HCT116 (cell line): ENCODE results near the gene PBXIP1. TPM values are rescaled to one million over a fixed set of nuclear protein-coding genes. Genes with fewer than 3 reads are reported as not detected.

ENCODE experiments used
- ATAC-seq: fragments of 200-7000 bp; cut with Tn5 transposase; 2 replicates; pipeline ENCODE4 v1.9.1; 2020; ENCODE audit warnings: mild to moderate bottlenecking, moderate library complexity
- BruUV-seq: library from RNA; stranded (reverse); fragments of 400-500 nt; replicated peaks from 2 replicates; lab custom pipeline; 2021; lab: Mats Ljungman, UMichigan
- CTCF ChIA-PET: fragments of 300-600 bp; sonication (Branson Sonifier 250); formaldehyde crosslinking; loops from one replicate; lab custom pipeline; 2021; ENCODE audit warnings: antibody characterized with exemption; lab: Charles Lee
- POLR2A ChIA-PET: fragments of 300-600, 350-600 bp; sonication (Branson Sonifier 250); formaldehyde crosslinking; loops from one replicate; lab custom pipeline; 2021; ENCODE audit warnings: antibody characterized with exemption; lab: Charles Lee
- RAD21 ChIA-PET, 2 experiments: fragments of 300-600 bp; sonication (Branson Sonifier 250); formaldehyde crosslinking; loops; one replicate each; lab custom pipeline; 2023; ENCODE audit warnings: low total read pairs in 2 of 2; ENCODE audit not compliant: uncharacterized antibody in 2 of 2, unreplicated experiment in 2 of 2, low non-redundant PET in 1 of 2; lab: Charles Lee
- DNase-seq: peaks from one replicate; pipeline ENCODE4 v3.0.0-alpha.2; 2010; ENCODE audit warnings: low read depth, low spot score
- H2AFZ ChIP-seq: fragments of 200-600 bp; shearing (Covaris generic), sonication (generic); 2 replicates; pipeline ENCODE4 v1.6.1; 2017; ENCODE audit warnings: low read depth, mixed run types, mixed read lengths, antibody characterized with exemption, low read length; ENCODE audit not compliant: poor library complexity, severe bottlenecking
- H3K27ac ChIP-seq: 2 replicates; pipeline ENCODE4 v1.5.1; 2012; ENCODE audit warnings: low read depth, low read length
- H3K27me3 ChIP-seq: fragments of 200-600 bp; sonication (generic); 2 replicates; pipeline ENCODE4 v1.6.1; 2016; ENCODE audit warnings: mixed run types, low read length, mixed read lengths; ENCODE audit not compliant: insufficient read depth
- H3K36me3 ChIP-seq, 2 experiments: fragments of 200-500 bp in 1 of 2; fragments of 200-600 bp in 1 of 2; sonication (Bioruptor generic) in 1 of 2; sonication (generic) in 1 of 2; 2 replicates each; pipeline versions ENCODE4 v1.5.1 to v1.6.1; 2014 to 2016; ENCODE audit warnings: low read length in 2 of 2, inconsistent platforms in 1 of 2, mixed read lengths in 1 of 2, mixed run types in 1 of 2; ENCODE audit not compliant: insufficient read depth in 2 of 2, control insufficient read depth in 1 of 2
- H3K4me1 ChIP-seq, 2 experiments: fragments of 200-600 bp in 1 of 2; sonication (generic) in 1 of 2; 2 replicates each; pipeline versions ENCODE4 v1.5.1 to v1.6.1; 2012 to 2017; ENCODE audit warnings: low read length in 2 of 2, inconsistent platforms in 1 of 2, mild to moderate bottlenecking in 1 of 2, mixed read lengths in 1 of 2, mixed run types in 1 of 2, moderate library complexity in 1 of 2; ENCODE audit not compliant: insufficient read depth in 2 of 2, control insufficient read depth in 1 of 2
- H3K4me2 ChIP-seq: fragments of 200-600 bp; sonication (generic); 2 replicates; pipeline ENCODE4 v1.6.1; 2017; ENCODE audit warnings: mixed run types, low read length, mixed read lengths
- H3K4me3 ChIP-seq, 2 experiments: fragments of 200-600 bp in 1 of 2; sonication (generic) in 1 of 2; replicated peaks in 1 of 2; 2 replicates each; pipeline ENCODE4 v1.5.1; 2011 to 2016; ENCODE audit warnings: low read length in 2 of 2, control low read depth in 1 of 2, low read depth in 1 of 2, mild to moderate bottlenecking in 1 of 2, mixed read lengths in 1 of 2, mixed run types in 1 of 2
- H3K79me2 ChIP-seq: fragments of 200-600 bp; sonication (generic); 2 replicates; pipeline ENCODE4 v1.6.1; 2017; ENCODE audit warnings: mild to moderate bottlenecking, mixed run types, low read length, moderate library complexity, mixed read lengths; ENCODE audit not compliant: insufficient read depth
- H3K9ac ChIP-seq: fragments of 200-600 bp; sonication (generic); 2 replicates; pipeline ENCODE4 v1.6.1; 2016; ENCODE audit warnings: low read length, mixed read lengths
- H3K9me2 ChIP-seq: fragments of 200-600 bp; sonication (generic), shearing (Covaris generic); 2 replicates; pipeline ENCODE4 v1.6.1; 2017; ENCODE audit warnings: mixed run types, mild to moderate bottlenecking, moderate library complexity; ENCODE audit not compliant: insufficient read depth
- H3K9me3 ChIP-seq, 2 experiments: fragments of 200-500 bp in 1 of 2; fragments of 200-600 bp in 1 of 2; sonication (Bioruptor generic) in 1 of 2; sonication (generic) in 1 of 2; 2 replicates each; pipeline ENCODE4 v1.6.1; 2014 to 2017; ENCODE audit warnings: low read length in 2 of 2, mixed read lengths in 2 of 2, inconsistent platforms in 1 of 2, low read depth in 1 of 2, mild to moderate bottlenecking in 1 of 2, mixed run types in 1 of 2, moderate library complexity in 1 of 2; ENCODE audit not compliant: control insufficient read depth in 1 of 2, insufficient read depth in 1 of 2
- H4K20me1 ChIP-seq: fragments of 200-600 bp; sonication (generic), shearing (Covaris generic); 2 replicates; pipeline ENCODE4 v1.6.1; 2017; ENCODE audit warnings: mixed run types, mild to moderate bottlenecking, moderate library complexity; ENCODE audit not compliant: insufficient read depth
- FOSL1 ChIP-seq: IDR thresholded peaks from 2 replicates; pipeline ENCODE4 v1.6.1; 2012; ENCODE audit warnings: low read depth
- POLR2AphosphoS5 ChIP-seq: IDR thresholded peaks from 2 replicates; pipeline ENCODE4 v1.6.1; 2011; ENCODE audit warnings: mild to moderate bottlenecking, low read depth, low read length, moderate library complexity
- TCF7L2 ChIP-seq: IDR thresholded peaks from 2 replicates; pipeline ENCODE4 v1.7.0; 2011; ENCODE audit warnings: borderline replicate concordance, inconsistent platforms; ENCODE audit not compliant: insufficient read depth, insufficient read length; ENCODE audit errors: extremely low read depth
- ZBTB33 ChIP-seq: IDR thresholded peaks from 2 replicates; pipeline ENCODE4 v1.6.1; 2011; ENCODE audit warnings: mild to moderate bottlenecking, low read length, moderate library complexity; ENCODE audit not compliant: insufficient replicate concordance; ENCODE audit errors: extremely low read depth
- ZNF274 ChIP-seq: fragments of 200-500 bp; sonication (Bioruptor generic); IDR thresholded peaks from 2 replicates; pipeline ENCODE4 v1.6.1; 2014; ENCODE audit warnings: mild to moderate bottlenecking, low read depth, low read length, inconsistent platforms
- intact Hi-C: fragments of 100-400 bp; cut with micrococcal nuclease; formaldehyde crosslinking; loops from 2 replicates; pipeline ENCODE4 v1.10.0; 2022
- total RNA-seq: library from RNA; stranded (reverse); gene quantifications from one replicate; pipeline ENCODE4 v1.2.1, GENCODE V29; 2021; ENCODE audit not compliant: unreplicated experiment

Gene PBXIP1
- total RNA-seq, 1 experiment from 2014 or later = 12.6 TPM

GRCh38 chr1:155005076-155006011 is 49.4 kb upstream of the PBXIP1 start:
- BruUV-seq = no TSS peak
- Histone ChIP-seq H3K9ac (peak overlapping the region; percentile 93), H3K27me3 (no peaks in the 10 kb centered on the region), H3K9me2 (no peaks in the 10 kb centered on the region), H3K36me3 (peaks cover 0 to 2% of the 10 kb centered on the region in 2 experiments; a peak in 2 of 4 replicates), H3K4me3 (peak overlapping the region in 1 of 2 experiments; percentile 98; a peak in 2 of 4 replicates), H3K4me2 (peak overlapping the region; percentile 80), H4K20me1 (no peaks in the 10 kb centered on the region), H3K4me1 (peaks cover 11 to 66% of the 10 kb centered on the region in 2 experiments), H3K9me3 (no peaks in the 10 kb centered on the region), H3K27ac (peak overlapping the region; percentile 97; the same call in 1 of the 2 replicates), H2AFZ (no peak overlapping the region), H3K79me2 (peaks cover 73% of the 10 kb centered on the region)
- ATAC-seq = no peak
- intact Hi-C loops = no loop called here
- ChIA-PET POLR2A (interaction anchor here (1.0 to 1.5 kb wide), 2 partner anchors 12 to 33 kb away, joined by 3 to 6 read pairs; no protein-coding TSS in a partner anchor), CTCF (interaction anchor here (2.3 kb wide), 1 partner anchor 46 kb away, joined by 7 read pairs; the partner anchor contains the start of gene ADAM15), RAD21 (no interaction called here)
- no peak for DNase-seq
- TF ChIP-seq FOSL1 (no peak), ZNF274 (no peak), TCF7L2 (no peak), POLR2AphosphoS5 (no peak), ZBTB33 (no peak)
